Upper lobe of left lung (tissue), 6 donors: ENCODE measurements around the gene EIF5B. TPM values are rescaled to one million over a fixed set of nuclear protein-coding genes. Genes with fewer than 3 reads are reported as not detected.
"Not testable (repeated sequence)": the region's sequence is repeated elsewhere in the genome, so short reads cannot be mapped to it uniquely, and the experiment has no call there.

ENCODE experiments used
- ATAC-seq, 2 donors: fragments of 200-7000 bp; cut with Tn5 transposase; one replicate each; pipeline ENCODE4 v1.9.1; 2022; ENCODE audit warnings: mild to moderate bottlenecking in 2 of 2, moderate library complexity in 2 of 2; ENCODE audit not compliant: low FRiP score in 2 of 2
- DNase-seq, 2 donors: peaks; one replicate each; pipeline ENCODE4 v3.0.0-alpha.2; 2019 to 2020
- H3K27ac ChIP-seq, 4 donors: fragments of 200-600 bp; sonication (generic); one replicate each; pipeline ENCODE4 v1.5.1; 2016 to 2019
- H3K27me3 ChIP-seq, 4 donors: fragments of 200-600 bp; sonication (generic); one replicate each; pipeline ENCODE4 v1.5.1; 2017 to 2019
- H3K36me3 ChIP-seq, 4 donors: fragments of 200-600 bp; sonication (generic); one replicate each; pipeline ENCODE4 v1.5.1; 2016 to 2019
- H3K4me1 ChIP-seq, 4 donors: fragments of 200-600 bp; sonication (generic); one replicate each; pipeline ENCODE4 v1.5.1; 2018 to 2019
- H3K4me3 ChIP-seq, 4 donors: fragments of 200-600 bp; sonication (generic); one replicate each; pipeline ENCODE4 v1.5.1; 2017 to 2019; ENCODE audit warnings: mild to moderate bottlenecking in 2 of 4, moderate library complexity in 1 of 4
- H3K9me3 ChIP-seq, 4 donors: fragments of 200-600 bp; sonication (generic); one replicate each; pipeline ENCODE4 v1.5.1; 2018 to 2019
- CTCF ChIP-seq, 6 experiments: fragments of 450-650 bp in 4 of 6; fragments of 200-600 bp in 2 of 6; sonication (generic) in 2 of 6; IDR thresholded peaks; one replicate each; pipeline ENCODE4 v1.5.1; 2016 to 2019; ENCODE audit warnings: antibody characterized with exemption in 6 of 6
- EP300 ChIP-seq, 4 donors: sonication (generic); formaldehyde crosslinking; IDR thresholded peaks; one replicate each; pipeline ENCODE4 v1.5.1; 2017; ENCODE audit warnings: antibody characterized with exemption in 4 of 4, control low read depth in 2 of 4
- POLR2A ChIP-seq, 4 donors: fragments of 450-650 bp; IDR thresholded peaks; one replicate each; pipeline ENCODE4 v1.5.1; 2016 to 2017; ENCODE audit warnings: antibody characterized with exemption in 4 of 4, mild to moderate bottlenecking in 2 of 4
- POLR2AphosphoS5 ChIP-seq, 2 donors: sonication (generic); formaldehyde crosslinking; IDR thresholded peaks; one replicate each; pipeline ENCODE4 v1.5.1; 2017; ENCODE audit warnings: antibody characterized with exemption in 2 of 2
- WGBS, 2 donors: methylation state at CpG; one replicate each; pipeline ENCODE4 v1.1.5; 2017 to 2018; 5-methylcytosine and 5-hydroxymethylcytosine counted together
- total RNA-seq, 6 donors: library from RNA; depleted of rRNA in 4 of 6; stranded (reverse); fragments of >200 nt in 4 of 6; gene quantifications; one replicate each; pipeline versions ENCODE4 v1.1.0 to v1.2.1, GENCODE V29; 2016 to 2021
- donor health status: DM: no; HTN: no; CAD: no; lungs with moderate emphysema.
- donor health status: DM: no; HTN: yes; CAD: no; lungs with severe emphysema.

EIF5B gene
- total RNA-seq, 6 donors from 2014 or later: 19.9 to 39.0 (median 28.7) TPM

- no peaks in the 10 kb centered on the region for H3K9me3 ChIP-seq
- peaks cover 0 to 17% (median 3%) of the 10 kb centered on the region in 4 donors for H3K4me1 ChIP-seq
- no peaks in the 10 kb centered on the region for H3K36me3 ChIP-seq
- H3K27me3 ChIP-seq: no peaks in the 10 kb centered on the region
- no peak overlapping the region for H3K4me3 ChIP-seq
- 78 to 82% methylated on average over 3 of the region's 3 CpGs for WGBS, 2 donors
- TF ChIP-seq EP300 (IDR thresholded peaks at IDR 0.05) (no peak), POLR2A (IDR thresholded peaks at IDR 0.05) (no peak), CTCF (IDR thresholded peaks at IDR 0.05) (no peak), POLR2AphosphoS5 (IDR thresholded peaks at IDR 0.05) (no peak)
- H3K27ac ChIP-seq: no peak overlapping the region
- no peak for ATAC-seq
- DNase-seq: no peak
Measured at GRCh38 chr2:99348173-99348572, 11.0 kb downstream of the EIF5B start.

GRCh38 chr2:99350194-99350593, 13.0 kb downstream of the EIF5B start:
- H3K4me1 ChIP-seq: peaks cover 0 to 17% (median 3%) of the 10 kb centered on the region in 4 donors

GRCh38 chr2:99354070-99354469, 16.9 kb downstream of the EIF5B start:
- no peaks in the 10 kb centered on the region for H3K9me3 ChIP-seq
- H3K27ac ChIP-seq: no peak overlapping the region
- H3K27me3 ChIP-seq: no peaks in the 10 kb centered on the region
- 96 to 100% methylated on average over 1 of the region's 1 CpG for WGBS, 2 donors
- peaks cover 0 to 18% (median 5%) of the 10 kb centered on the region in 4 donors for H3K4me1 ChIP-seq
- H3K36me3 ChIP-seq: no peaks in the 10 kb centered on the region
- ATAC-seq (no peak), DNase-seq (no peak)
- H3K4me3 ChIP-seq: no peak overlapping the region
- TF ChIP-seq CTCF (IDR thresholded peaks at IDR 0.05) (no peak), POLR2AphosphoS5 (IDR thresholded peaks at IDR 0.05) (no peak), POLR2A (IDR thresholded peaks at IDR 0.05) (no peak), EP300 (IDR thresholded peaks at IDR 0.05) (no peak)

More at GRCh38 chr2:99350194-99350593, 13.0 kb downstream of the EIF5B start:
- TF ChIP-seq POLR2AphosphoS5 (IDR thresholded peaks at IDR 0.05): no peak
- TF ChIP-seq POLR2A (IDR thresholded peaks at IDR 0.05): no peak
- no peak for TF ChIP-seq EP300 (IDR thresholded peaks at IDR 0.05)
- no peak for TF ChIP-seq CTCF (IDR thresholded peaks at IDR 0.05)
- Histone ChIP-seq H3K36me3 (no peaks in the 10 kb centered on the region), H3K4me3 (no peak overlapping the region), H3K9me3 (no peaks in the 10 kb centered on the region), H3K27ac (no peak overlapping the region), H3K27me3 (no peaks in the 10 kb centered on the region)
- ATAC-seq (no peak), DNase-seq (no peak)

- H3K27ac ChIP-seq: not testable (repeated sequence)
Measured at GRCh38 chr2:99354825-99355224, 17.6 kb downstream of the EIF5B start.

GRCh38 chr2:99356853-99357252, 19.7 kb downstream of the EIF5B start:
- DNase-seq: no peak
- Histone ChIP-seq H3K36me3 (peaks cover 0 to 5% (median 2%) of the 10 kb centered on the region in 4 donors), H3K27me3 (no peaks in the 10 kb centered on the region), H3K4me3 (no peak overlapping the region), H3K9me3 (no peaks in the 10 kb centered on the region), H3K27ac (no peak overlapping the region), H3K4me1 (peaks cover 0 to 5% (median 2%) of the 10 kb centered on the region in 4 donors)
- TF ChIP-seq EP300 (IDR thresholded peaks at IDR 0.05) (no peak), CTCF (IDR thresholded peaks at IDR 0.05) (no peak), POLR2A (IDR thresholded peaks at IDR 0.05) (no peak), POLR2AphosphoS5 (IDR thresholded peaks at IDR 0.05) (no peak)
- no peak for ATAC-seq

More at GRCh38 chr2:99354825-99355224, 17.6 kb downstream of the EIF5B start:
- H3K4me1 ChIP-seq: peaks cover 0 to 11% (median 4%) of the 10 kb centered on the region in 4 donors
- not testable (repeated sequence) for H3K36me3 ChIP-seq, H3K27me3 ChIP-seq, H3K4me3 ChIP-seq, DNase-seq, H3K9me3 ChIP-seq, ATAC-seq
- 95 to 97% methylated on average over 8 of the region's 8 CpGs for WGBS, 2 donors
